Measurements from ENCODE around the gene IL36B.

Gene IL36B

DNA sequence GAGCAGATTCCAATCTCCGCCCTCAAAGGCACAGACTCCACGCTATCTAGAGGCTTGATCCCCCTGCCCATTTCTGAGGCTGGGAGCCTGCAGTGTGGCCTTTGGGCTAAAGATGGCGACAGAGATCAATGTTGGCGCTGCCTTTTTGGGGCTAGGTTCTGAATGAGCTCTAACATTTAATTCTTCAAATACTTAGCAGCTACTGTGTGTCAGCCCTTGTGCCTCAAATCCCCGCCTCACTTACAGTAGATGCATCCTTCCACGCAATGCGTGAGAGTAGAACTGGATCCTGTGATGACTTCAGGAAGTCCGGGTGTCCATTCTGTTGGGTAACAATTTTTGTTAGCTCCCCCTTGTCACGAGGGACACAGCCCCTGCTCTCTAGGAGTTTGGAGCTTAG, 27.5 kb upstream of the IL36B start:
- peak; percentile 86 for ATAC-seq
- no peak for TF ChIP-seq TCF4 (CRISPR knock-in tag; IDR thresholded peaks at IDR 0.05; ENCODE audit: borderline replicate concordance)
- TF ChIP-seq ZFP30 (CRISPR knock-in tag; IDR thresholded peaks at IDR 0.05), result no peak
- TF ChIP-seq ZC3H10 (CRISPR knock-in tag; IDR thresholded peaks at IDR 0.05), result no peak
- no peak for TF ChIP-seq ISL1 (CRISPR knock-in tag; IDR thresholded peaks at IDR 0.05)
- no peak for TF ChIP-seq SNAI2 (CRISPR knock-in tag; IDR thresholded peaks at IDR 0.05)
- TF ChIP-seq RARB (CRISPR knock-in tag; IDR thresholded peaks at IDR 0.05), result no peak
- TF ChIP-seq, protein P1, sequence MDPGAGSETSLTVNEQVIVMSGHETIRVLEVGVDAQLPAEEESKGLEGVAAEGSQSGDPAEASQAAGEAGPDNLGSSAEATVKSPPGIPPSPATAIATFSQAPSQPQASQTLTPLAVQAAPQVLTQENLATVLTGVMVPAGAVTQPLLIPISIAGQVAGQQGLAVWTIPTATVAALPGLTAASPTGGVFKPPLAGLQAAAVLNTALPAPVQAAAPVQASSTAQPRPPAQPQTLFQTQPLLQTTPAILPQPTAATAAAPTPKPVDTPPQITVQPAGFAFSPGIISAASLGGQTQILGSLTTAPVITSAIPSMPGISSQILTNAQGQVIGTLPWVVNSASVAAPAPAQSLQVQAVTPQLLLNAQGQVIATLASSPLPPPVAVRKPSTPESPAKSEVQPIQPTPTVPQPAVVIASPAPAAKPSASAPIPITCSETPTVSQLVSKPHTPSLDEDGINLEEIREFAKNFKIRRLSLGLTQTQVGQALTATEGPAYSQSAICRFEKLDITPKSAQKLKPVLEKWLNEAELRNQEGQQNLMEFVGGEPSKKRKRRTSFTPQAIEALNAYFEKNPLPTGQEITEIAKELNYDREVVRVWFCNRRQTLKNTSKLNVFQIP (CRISPR knock-in tag; IDR thresholded peaks at IDR 0.05; ENCODE audit: borderline replicate concordance, low read depth), result no peak
- TF ChIP-seq GLIS3 (CRISPR knock-in tag; IDR thresholded peaks at IDR 0.05), result no peak
- TF ChIP-seq ZNF8 (CRISPR knock-in tag; IDR thresholded peaks at IDR 0.05), result no peak
- TF ChIP-seq TOX (CRISPR knock-in tag; IDR thresholded peaks at IDR 0.05; ENCODE audit: borderline replicate concordance), result no peak
- no peak for TF ChIP-seq PPARA (CRISPR knock-in tag; IDR thresholded peaks at IDR 0.05; ENCODE audit: borderline replicate concordance)
- TF ChIP-seq OSR1 (CRISPR knock-in tag; IDR thresholded peaks at IDR 0.05), result no peak
- TF ChIP-seq ZNF565 (CRISPR knock-in tag; conservative IDR thresholded peaks at IDR 0.05; ENCODE audit: low read depth), result no peak
- TF ChIP-seq ZFP3 (CRISPR knock-in tag; IDR thresholded peaks at IDR 0.05), result no peak
- TF ChIP-seq ZNF70 (CRISPR knock-in tag; IDR thresholded peaks at IDR 0.05), result no peak

DNA sequence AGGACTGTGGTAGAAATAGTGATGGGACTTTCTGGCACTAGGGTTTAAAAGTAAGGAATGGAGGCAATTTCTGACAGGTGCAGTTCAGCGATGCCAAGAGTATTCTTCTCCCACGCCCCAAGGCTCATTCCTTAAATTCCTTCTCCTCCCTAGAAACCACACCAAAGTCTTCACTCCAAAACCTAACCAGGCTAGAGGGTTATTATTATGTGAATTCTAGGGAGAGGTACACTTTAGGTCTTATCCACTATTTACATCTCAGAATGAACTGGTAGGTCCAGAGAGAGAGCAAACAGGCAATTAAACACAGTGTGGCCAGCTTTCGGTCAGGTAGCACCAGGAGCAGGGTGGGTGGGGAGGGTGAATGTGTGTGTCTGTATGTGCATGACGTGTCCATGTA, 26.5 kb upstream of the IL36B start:
- no peak for ATAC-seq
- no peak for TF ChIP-seq CSDC2 (CRISPR knock-in tag; IDR thresholded peaks at IDR 0.05)
- no peak for TF ChIP-seq GLIS3 (CRISPR knock-in tag; IDR thresholded peaks at IDR 0.05)
- TF ChIP-seq TCF4 (CRISPR knock-in tag; IDR thresholded peaks at IDR 0.05; ENCODE audit: borderline replicate concordance), result no peak
- TF ChIP-seq ISL1 (CRISPR knock-in tag; IDR thresholded peaks at IDR 0.05), result no peak
- no peak for TF ChIP-seq ARNTL (CRISPR knock-in tag; IDR thresholded peaks at IDR 0.05; ENCODE audit: borderline replicate concordance, low read depth)
- no peak for TF ChIP-seq BACH2 (CRISPR knock-in tag; IDR thresholded peaks at IDR 0.05; ENCODE audit: borderline replicate concordance)
- TF ChIP-seq, protein P2, sequence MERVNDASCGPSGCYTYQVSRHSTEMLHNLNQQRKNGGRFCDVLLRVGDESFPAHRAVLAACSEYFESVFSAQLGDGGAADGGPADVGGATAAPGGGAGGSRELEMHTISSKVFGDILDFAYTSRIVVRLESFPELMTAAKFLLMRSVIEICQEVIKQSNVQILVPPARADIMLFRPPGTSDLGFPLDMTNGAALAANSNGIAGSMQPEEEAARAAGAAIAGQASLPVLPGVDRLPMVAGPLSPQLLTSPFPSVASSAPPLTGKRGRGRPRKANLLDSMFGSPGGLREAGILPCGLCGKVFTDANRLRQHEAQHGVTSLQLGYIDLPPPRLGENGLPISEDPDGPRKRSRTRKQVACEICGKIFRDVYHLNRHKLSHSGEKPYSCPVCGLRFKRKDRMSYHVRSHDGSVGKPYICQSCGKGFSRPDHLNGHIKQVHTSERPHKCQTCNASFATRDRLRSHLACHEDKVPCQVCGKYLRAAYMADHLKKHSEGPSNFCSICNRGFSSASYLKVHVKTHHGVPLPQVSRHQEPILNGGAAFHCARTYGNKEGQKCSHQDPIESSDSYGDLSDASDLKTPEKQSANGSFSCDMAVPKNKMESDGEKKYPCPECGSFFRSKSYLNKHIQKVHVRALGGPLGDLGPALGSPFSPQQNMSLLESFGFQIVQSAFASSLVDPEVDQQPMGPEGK (CRISPR knock-in tag; IDR thresholded peaks at IDR 0.05; ENCODE audit: borderline replicate concordance), result no peak
- no peak for TF ChIP-seq ZNF8 (CRISPR knock-in tag; IDR thresholded peaks at IDR 0.05)
- TF ChIP-seq, protein P3, sequence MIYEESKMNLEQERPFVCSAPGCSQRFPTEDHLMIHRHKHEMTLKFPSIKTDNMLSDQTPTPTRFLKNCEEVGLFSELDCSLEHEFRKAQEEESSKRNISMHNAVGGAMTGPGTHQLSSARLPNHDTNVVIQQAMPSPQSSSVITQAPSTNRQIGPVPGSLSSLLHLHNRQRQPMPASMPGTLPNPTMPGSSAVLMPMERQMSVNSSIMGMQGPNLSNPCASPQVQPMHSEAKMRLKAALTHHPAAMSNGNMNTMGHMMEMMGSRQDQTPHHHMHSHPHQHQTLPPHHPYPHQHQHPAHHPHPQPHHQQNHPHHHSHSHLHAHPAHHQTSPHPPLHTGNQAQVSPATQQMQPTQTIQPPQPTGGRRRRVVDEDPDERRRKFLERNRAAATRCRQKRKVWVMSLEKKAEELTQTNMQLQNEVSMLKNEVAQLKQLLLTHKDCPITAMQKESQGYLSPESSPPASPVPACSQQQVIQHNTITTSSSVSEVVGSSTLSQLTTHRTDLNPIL (CRISPR knock-in tag; IDR thresholded peaks at IDR 0.05; ENCODE audit: low read depth), result no peak
- TF ChIP-seq, protein P1 (CRISPR knock-in tag; IDR thresholded peaks at IDR 0.05; ENCODE audit: borderline replicate concordance, low read depth), result no peak
- no peak for TF ChIP-seq TOX (CRISPR knock-in tag; IDR thresholded peaks at IDR 0.05; ENCODE audit: borderline replicate concordance)
- no peak for TF ChIP-seq RARB (CRISPR knock-in tag; IDR thresholded peaks at IDR 0.05)
- no peak for TF ChIP-seq ZC3H10 (CRISPR knock-in tag; IDR thresholded peaks at IDR 0.05)
- no peak for TF ChIP-seq SNAI2 (CRISPR knock-in tag; IDR thresholded peaks at IDR 0.05)
- TF ChIP-seq ZFP3 (CRISPR knock-in tag; IDR thresholded peaks at IDR 0.05), result no peak
- TF ChIP-seq ESRRG (CRISPR knock-in tag; IDR thresholded peaks at IDR 0.05), result no peak

DNA sequence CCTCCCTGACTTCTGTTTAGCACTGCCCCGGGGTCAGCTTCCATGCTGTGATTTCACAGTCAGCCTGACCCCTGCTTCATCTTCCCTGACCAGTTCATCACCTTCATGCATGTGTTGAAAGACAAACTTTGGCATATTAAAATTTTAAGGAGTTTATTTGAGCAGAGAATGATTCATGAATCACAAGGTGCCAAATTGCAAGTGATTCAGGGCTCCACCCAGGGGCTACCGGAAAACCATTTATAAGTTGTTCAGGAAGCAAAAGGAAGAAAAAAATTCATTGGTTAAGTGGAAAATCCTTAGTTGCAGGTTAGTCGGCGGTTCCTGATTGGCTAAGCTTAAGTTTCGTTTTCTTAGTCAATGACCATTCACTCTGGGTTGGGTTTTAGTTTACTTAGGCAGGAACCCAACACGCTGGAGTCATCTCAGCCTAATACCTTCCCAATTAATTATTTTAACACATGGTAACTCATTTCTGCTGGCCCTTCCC, 25.7 kb upstream of the IL36B start:
- TF ChIP-seq ESRRG (CRISPR knock-in tag; IDR thresholded peaks at IDR 0.05), result no peak
- TF ChIP-seq ZNF70 (CRISPR knock-in tag; IDR thresholded peaks at IDR 0.05), result no peak
- TF ChIP-seq ZFP30 (CRISPR knock-in tag; IDR thresholded peaks at IDR 0.05), result no peak
- TF ChIP-seq, protein P4, sequence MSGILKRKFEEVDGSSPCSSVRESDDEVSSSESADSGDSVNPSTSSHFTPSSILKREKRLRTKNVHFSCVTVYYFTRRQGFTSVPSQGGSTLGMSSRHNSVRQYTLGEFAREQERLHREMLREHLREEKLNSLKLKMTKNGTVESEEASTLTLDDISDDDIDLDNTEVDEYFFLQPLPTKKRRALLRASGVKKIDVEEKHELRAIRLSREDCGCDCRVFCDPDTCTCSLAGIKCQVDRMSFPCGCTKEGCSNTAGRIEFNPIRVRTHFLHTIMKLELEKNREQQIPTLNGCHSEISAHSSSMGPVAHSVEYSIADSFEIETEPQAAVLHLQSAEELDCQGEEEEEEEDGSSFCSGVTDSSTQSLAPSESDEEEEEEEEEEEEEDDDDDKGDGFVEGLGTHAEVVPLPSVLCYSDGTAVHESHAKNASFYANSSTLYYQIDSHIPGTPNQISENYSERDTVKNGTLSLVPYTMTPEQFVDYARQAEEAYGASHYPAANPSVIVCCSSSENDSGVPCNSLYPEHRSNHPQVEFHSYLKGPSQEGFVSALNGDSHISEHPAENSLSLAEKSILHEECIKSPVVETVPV (CRISPR knock-in tag; IDR thresholded peaks at IDR 0.05), result no peak
- TF ChIP-seq ISL1 (CRISPR knock-in tag; IDR thresholded peaks at IDR 0.05), result no peak
- no peak for TF ChIP-seq GLIS3 (CRISPR knock-in tag; IDR thresholded peaks at IDR 0.05)
- no peak for TF ChIP-seq ZNF8 (CRISPR knock-in tag; IDR thresholded peaks at IDR 0.05)
- TF ChIP-seq ZC3H10 (CRISPR knock-in tag; IDR thresholded peaks at IDR 0.05), result no peak
- TF ChIP-seq, protein P1 (CRISPR knock-in tag; IDR thresholded peaks at IDR 0.05; ENCODE audit: borderline replicate concordance, low read depth), result no peak
- no peak for TF ChIP-seq RARB (CRISPR knock-in tag; IDR thresholded peaks at IDR 0.05)
- TF ChIP-seq ARNTL (CRISPR knock-in tag; IDR thresholded peaks at IDR 0.05; ENCODE audit: borderline replicate concordance, low read depth), result no peak
- TF ChIP-seq, protein P5, sequence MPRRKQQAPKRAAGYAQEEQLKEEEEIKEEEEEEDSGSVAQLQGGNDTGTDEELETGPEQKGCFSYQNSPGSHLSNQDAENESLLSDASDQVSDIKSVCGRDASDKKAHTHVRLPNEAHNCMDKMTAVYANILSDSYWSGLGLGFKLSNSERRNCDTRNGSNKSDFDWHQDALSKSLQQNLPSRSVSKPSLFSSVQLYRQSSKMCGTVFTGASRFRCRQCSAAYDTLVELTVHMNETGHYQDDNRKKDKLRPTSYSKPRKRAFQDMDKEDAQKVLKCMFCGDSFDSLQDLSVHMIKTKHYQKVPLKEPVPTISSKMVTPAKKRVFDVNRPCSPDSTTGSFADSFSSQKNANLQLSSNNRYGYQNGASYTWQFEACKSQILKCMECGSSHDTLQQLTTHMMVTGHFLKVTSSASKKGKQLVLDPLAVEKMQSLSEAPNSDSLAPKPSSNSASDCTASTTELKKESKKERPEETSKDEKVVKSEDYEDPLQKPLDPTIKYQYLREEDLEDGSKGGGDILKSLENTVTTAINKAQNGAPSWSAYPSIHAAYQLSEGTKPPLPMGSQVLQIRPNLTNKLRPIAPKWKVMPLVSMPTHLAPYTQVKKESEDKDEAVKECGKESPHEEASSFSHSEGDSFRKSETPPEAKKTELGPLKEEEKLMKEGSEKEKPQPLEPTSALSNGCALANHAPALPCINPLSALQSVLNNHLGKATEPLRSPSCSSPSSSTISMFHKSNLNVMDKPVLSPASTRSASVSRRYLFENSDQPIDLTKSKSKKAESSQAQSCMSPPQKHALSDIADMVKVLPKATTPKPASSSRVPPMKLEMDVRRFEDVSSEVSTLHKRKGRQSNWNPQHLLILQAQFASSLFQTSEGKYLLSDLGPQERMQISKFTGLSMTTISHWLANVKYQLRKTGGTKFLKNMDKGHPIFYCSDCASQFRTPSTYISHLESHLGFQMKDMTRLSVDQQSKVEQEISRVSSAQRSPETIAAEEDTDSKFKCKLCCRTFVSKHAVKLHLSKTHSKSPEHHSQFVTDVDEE (CRISPR knock-in tag; IDR thresholded peaks at IDR 0.05), result no peak
- TF ChIP-seq ZNF565 (CRISPR knock-in tag; conservative IDR thresholded peaks at IDR 0.05; ENCODE audit: low read depth), result no peak
- no peak for TF ChIP-seq ZFP3 (CRISPR knock-in tag; IDR thresholded peaks at IDR 0.05)
- ATAC-seq, result no peak
